HEK293T (cell line): ENCODE data around the gene CELSR2.

Source experiments
- CTCF ChIA-PET: fragments of 350-600 bp; formaldehyde crosslinking; extraction: SDS; loops from one replicate; lab custom pipeline; 2021; ENCODE audit warnings: antibody characterized with exemption, inconsistent platforms; lab: Yijun Ruan, JAX
- POLR2A ChIA-PET: fragments of 350-600 bp; formaldehyde crosslinking; extraction: SDS; loops from one replicate; lab custom pipeline; 2020; ENCODE audit warnings: antibody characterized with exemption, inconsistent platforms; lab: Yijun Ruan, JAX
- DNase-seq: peaks from one replicate; pipeline ENCODE4 v3.0.0; 2012; ENCODE audit warnings: mixed read lengths; ENCODE audit errors: extremely low spot score
- ARNT ChIP-seq: fragments of 450-650 bp; IDR thresholded peaks from 2 replicates; pipeline ENCODE4 v1.6.1; 2017; ENCODE audit warnings: mild to moderate bottlenecking
- BHLHE40 ChIP-seq: fragments of 450-650 bp; IDR thresholded peaks from 2 replicates; pipeline ENCODE4 v1.6.1; 2016; ENCODE audit warnings: mild to moderate bottlenecking, moderate library complexity, borderline replicate concordance
- CTBP1 ChIP-seq: fragments of 450-650 bp; IDR thresholded peaks from 2 replicates; pipeline ENCODE4 v1.6.1; 2016; ENCODE audit warnings: borderline replicate concordance
- ELF4 ChIP-seq: fragments of 450-650 bp; IDR thresholded peaks from 2 replicates; pipeline ENCODE4 v1.6.1; 2017; ENCODE audit warnings: antibody characterized with exemption
- FOXA1 ChIP-seq: fragments of 450-650 bp; IDR thresholded peaks from 2 replicates; pipeline ENCODE4 v1.6.1; 2016; ENCODE audit warnings: mild to moderate bottlenecking
- FOXK2 ChIP-seq: fragments of 450-650 bp; IDR thresholded peaks from 2 replicates; pipeline ENCODE4 v1.6.1; 2016; ENCODE audit warnings: mild to moderate bottlenecking
- FOXM1 ChIP-seq: fragments of 450-650 bp; IDR thresholded peaks from 2 replicates; pipeline ENCODE4 v1.6.1; 2017; ENCODE audit warnings: mild to moderate bottlenecking, borderline replicate concordance
- HDGF ChIP-seq: fragments of 450-650 bp; IDR thresholded peaks from 2 replicates; pipeline ENCODE4 v1.6.1; 2017; ENCODE audit warnings: antibody characterized with exemption, borderline replicate concordance
- L3MBTL2 ChIP-seq: fragments of 450-650 bp; conservative IDR thresholded peaks from 2 replicates; pipeline ENCODE4 v1.6.1; 2016; ENCODE audit warnings: mild to moderate bottlenecking
- LEF1 ChIP-seq: fragments of 450-650 bp; IDR thresholded peaks from 2 replicates; pipeline ENCODE4 v1.6.1; 2017; ENCODE audit warnings: mild to moderate bottlenecking, borderline replicate concordance
- NFRKB ChIP-seq: fragments of 450-650 bp; IDR thresholded peaks from 2 replicates; pipeline ENCODE4 v1.6.1; 2016; ENCODE audit warnings: mild to moderate bottlenecking, moderate library complexity
- SP1 ChIP-seq: fragments of 450-650 bp; IDR thresholded peaks from 2 replicates; pipeline ENCODE4 v1.6.1; 2017
- SUZ12 ChIP-seq: fragments of 450-650 bp; IDR thresholded peaks from 2 replicates; pipeline ENCODE4 v1.6.1; 2016; ENCODE audit warnings: mild to moderate bottlenecking
- TARDBP ChIP-seq: fragments of 450-650 bp; IDR thresholded peaks from 2 replicates; pipeline ENCODE4 v1.6.1; 2016
- ZNF384 ChIP-seq: fragments of 450-650 bp; IDR thresholded peaks from 2 replicates; pipeline ENCODE4 v1.6.1; 2016
- TF ChIP-seq, protein P1 (sequence below): fragments of 450-650 bp; IDR thresholded peaks from 2 replicates; pipeline ENCODE4 v1.6.1; 2016

Gene CELSR2, protein sequence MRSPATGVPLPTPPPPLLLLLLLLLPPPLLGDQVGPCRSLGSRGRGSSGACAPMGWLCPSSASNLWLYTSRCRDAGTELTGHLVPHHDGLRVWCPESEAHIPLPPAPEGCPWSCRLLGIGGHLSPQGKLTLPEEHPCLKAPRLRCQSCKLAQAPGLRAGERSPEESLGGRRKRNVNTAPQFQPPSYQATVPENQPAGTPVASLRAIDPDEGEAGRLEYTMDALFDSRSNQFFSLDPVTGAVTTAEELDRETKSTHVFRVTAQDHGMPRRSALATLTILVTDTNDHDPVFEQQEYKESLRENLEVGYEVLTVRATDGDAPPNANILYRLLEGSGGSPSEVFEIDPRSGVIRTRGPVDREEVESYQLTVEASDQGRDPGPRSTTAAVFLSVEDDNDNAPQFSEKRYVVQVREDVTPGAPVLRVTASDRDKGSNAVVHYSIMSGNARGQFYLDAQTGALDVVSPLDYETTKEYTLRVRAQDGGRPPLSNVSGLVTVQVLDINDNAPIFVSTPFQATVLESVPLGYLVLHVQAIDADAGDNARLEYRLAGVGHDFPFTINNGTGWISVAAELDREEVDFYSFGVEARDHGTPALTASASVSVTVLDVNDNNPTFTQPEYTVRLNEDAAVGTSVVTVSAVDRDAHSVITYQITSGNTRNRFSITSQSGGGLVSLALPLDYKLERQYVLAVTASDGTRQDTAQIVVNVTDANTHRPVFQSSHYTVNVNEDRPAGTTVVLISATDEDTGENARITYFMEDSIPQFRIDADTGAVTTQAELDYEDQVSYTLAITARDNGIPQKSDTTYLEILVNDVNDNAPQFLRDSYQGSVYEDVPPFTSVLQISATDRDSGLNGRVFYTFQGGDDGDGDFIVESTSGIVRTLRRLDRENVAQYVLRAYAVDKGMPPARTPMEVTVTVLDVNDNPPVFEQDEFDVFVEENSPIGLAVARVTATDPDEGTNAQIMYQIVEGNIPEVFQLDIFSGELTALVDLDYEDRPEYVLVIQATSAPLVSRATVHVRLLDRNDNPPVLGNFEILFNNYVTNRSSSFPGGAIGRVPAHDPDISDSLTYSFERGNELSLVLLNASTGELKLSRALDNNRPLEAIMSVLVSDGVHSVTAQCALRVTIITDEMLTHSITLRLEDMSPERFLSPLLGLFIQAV (N-terminal part only)

GRCh38 chr1:109248797-109249629, at the start of gene CELSR2:
Gene CELSR2, plus strand, starts transcription at chr1:109249539. Its CDS starts 541 bp downstream, at chr1:109250080.
- peak; percentile 82 for TF ChIP-seq FOXM1
- TF ChIP-seq TARDBP: no peak
- TF ChIP-seq L3MBTL2: peak; percentile 89
- no peak for TF ChIP-seq ZNF384
- DNase-seq: peak; percentile 96
- POLR2A ChIA-PET: interaction anchor here (1.2 to 3.5 kb wide), 4 partner anchors 10 to 35 kb away, joined by 4 to 34 read pairs (median 8); partner anchors contain the start of genes PSRC1 and SARS1
- CTCF ChIA-PET: interaction anchor here (0.8 to 2.8 kb wide), 6 partner anchors 10 to 150 kb away, joined by 3 to 9 read pairs (median 4); partner anchors contain the start of gene SARS1

DNA sequence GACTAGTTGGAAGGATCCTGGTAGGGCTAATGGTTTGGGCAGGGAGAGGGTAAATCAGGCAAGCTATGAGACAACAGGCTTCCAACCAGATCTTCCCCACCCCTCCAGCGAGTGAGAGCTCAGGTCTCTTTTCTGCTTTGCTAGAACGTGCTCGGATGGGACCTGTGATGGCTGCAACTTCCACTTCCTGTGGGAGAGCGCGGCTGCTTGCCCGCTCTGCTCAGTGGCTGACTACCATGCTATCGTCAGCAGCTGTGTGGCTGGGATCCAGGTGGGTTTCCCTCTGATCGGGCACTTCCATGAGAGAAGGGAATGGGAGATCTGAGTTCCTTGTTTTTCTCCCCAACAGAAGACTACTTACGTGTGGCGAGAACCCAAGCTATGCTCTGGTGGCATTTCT, 49.6 kb upstream of the CELSR2 start:
- no peak for DNase-seq
- TF ChIP-seq BHLHE40 (no peak), FOXM1 (no peak), NFRKB (no peak), L3MBTL2 (no peak), ARNT (no peak), LEF1 (no peak), ELF4 (no peak), SUZ12 (no peak), ZNF384 (no peak), FOXA1 (no peak)
- TF ChIP-seq, protein P1, sequence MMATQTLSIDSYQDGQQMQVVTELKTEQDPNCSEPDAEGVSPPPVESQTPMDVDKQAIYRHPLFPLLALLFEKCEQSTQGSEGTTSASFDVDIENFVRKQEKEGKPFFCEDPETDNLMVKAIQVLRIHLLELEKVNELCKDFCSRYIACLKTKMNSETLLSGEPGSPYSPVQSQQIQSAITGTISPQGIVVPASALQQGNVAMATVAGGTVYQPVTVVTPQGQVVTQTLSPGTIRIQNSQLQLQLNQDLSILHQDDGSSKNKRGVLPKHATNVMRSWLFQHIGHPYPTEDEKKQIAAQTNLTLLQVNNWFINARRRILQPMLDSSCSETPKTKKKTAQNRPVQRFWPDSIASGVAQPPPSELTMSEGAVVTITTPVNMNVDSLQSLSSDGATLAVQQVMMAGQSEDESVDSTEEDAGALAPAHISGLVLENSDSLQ: no peak
- CTCF ChIA-PET: interaction anchor here (1.0 kb wide), 1 partner anchor 8 kb away, joined by 4 read pairs; no protein-coding TSS in a partner anchor
- POLR2A ChIA-PET: interaction anchor here (0.9 to 1.9 kb wide), 3 partner anchors 14 to 100 kb away, joined by 3 to 17 read pairs (median 9); partner anchors contain the start of gene SARS1

DNA sequence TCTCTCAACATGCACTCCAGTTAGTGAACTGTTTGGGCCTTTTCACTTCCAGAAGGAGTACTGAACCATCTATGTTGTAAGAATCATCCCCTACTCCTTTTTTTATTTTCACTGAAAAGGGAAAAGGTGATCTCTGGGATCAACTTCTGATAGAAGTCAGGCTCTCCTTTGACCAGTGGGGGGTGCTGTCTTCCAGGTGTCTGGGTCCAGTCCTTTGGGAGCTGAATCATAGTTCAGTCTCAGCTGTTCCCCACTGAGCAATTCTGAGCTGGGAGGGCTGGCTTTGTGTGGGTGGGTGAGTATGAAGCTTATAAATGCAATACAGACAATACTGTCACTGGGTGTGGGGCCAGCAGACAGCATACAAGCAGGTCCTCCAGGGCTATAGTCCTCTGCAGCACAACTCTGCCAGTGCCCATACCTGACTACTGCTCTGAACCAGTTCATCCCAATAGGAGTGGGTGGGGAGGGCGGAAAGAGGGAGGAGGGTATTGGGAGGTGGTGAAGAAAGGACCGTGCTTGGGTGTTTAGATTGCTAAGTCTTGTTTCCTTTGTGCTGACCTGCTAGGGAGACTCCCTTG, 48.1 kb upstream of the CELSR2 start:
- ChIA-PET POLR2A (interaction anchor here (0.7 to 1.3 kb wide), 3 partner anchors 13 to 101 kb away, joined by 3 to 5 read pairs (median 4); partner anchors contain the start of gene SARS1), CTCF (interaction anchor here (0.5 to 1.3 kb wide), 13 partner anchors 9 to 1715 kb away, joined by 3 to 9 read pairs (median 4); partner anchors contain the start of genes SARS1 and SORT1)
- DNase-seq: peak; percentile 75
- no peak for TF ChIP-seq ARNT
- no peak for TF ChIP-seq NFRKB
- TF ChIP-seq, protein P1: no peak
- no peak for TF ChIP-seq ELF4
- TF ChIP-seq SUZ12: no peak
- no peak for TF ChIP-seq FOXK2
- TF ChIP-seq FOXM1: no peak
- no peak for TF ChIP-seq FOXA1
- TF ChIP-seq BHLHE40: no peak
- no peak for TF ChIP-seq TARDBP
- TF ChIP-seq ZNF384: no peak
- TF ChIP-seq HDGF: no peak

GRCh38 chr1:109204484-109204883, 44.9 kb upstream of the CELSR2 start:
- no peak for TF ChIP-seq HDGF
- TF ChIP-seq CTBP1: no peak
- TF ChIP-seq BHLHE40: no peak
- TF ChIP-seq FOXM1: no peak
- no peak for TF ChIP-seq NFRKB
- no peak for TF ChIP-seq FOXK2
- no peak for TF ChIP-seq LEF1
- TF ChIP-seq SUZ12: no peak
- TF ChIP-seq FOXA1: no peak
- TF ChIP-seq ARNT: no peak
- no peak for TF ChIP-seq ZNF384
- TF ChIP-seq, protein P1: no peak
- TF ChIP-seq TARDBP: no peak
- no peak for TF ChIP-seq L3MBTL2
- no peak for TF ChIP-seq SP1
- no peak for TF ChIP-seq ELF4
- CTCF ChIA-PET: interaction anchor here (1.9 kb wide), 2 partner anchors 11 to 14 kb away, joined by 4 to 7 read pairs; no protein-coding TSS in a partner anchor
- DNase-seq: no peak
- POLR2A ChIA-PET: interaction anchor here (1.1 to 2.3 kb wide), 3 partner anchors 8 to 10 kb away, joined by 3 to 16 read pairs (median 10); partner anchors contain the start of gene SARS1
